Trophoblast cell (in vitro differentiated cells and primary cell): Measurements from ENCODE around the gene CMTM6.
A peak's percentile ranks its signal among the peaks of the same experiment; 100 is the strongest.
"Not testable (repeated sequence)": the region's sequence is repeated elsewhere in the genome, so short reads cannot be mapped to it uniquely, and the experiment has no call there.

ENCODE experiments used
- DNase-seq, 2 donors: peaks; one replicate each; pipeline ENCODE4 v3.0.0-alpha.2; 2016
- H2AFZ ChIP-seq: 2 replicates; pipeline ENCODE4 v1.6.1; 2013; ENCODE audit warnings: low read length, moderate library complexity, mild to moderate bottlenecking; ENCODE audit not compliant: insufficient read depth, poor library complexity
- H2AK5ac ChIP-seq: 2 replicates; pipeline ENCODE4 v1.6.1; 2013; ENCODE audit warnings: mild to moderate bottlenecking, low read length
- H2BK120ac ChIP-seq: 2 replicates; pipeline ENCODE4 v1.6.1; 2013; ENCODE audit warnings: low read length, mild to moderate bottlenecking, moderate library complexity; ENCODE audit not compliant: insufficient read depth, poor library complexity
- H2BK12ac ChIP-seq: 2 replicates; pipeline ENCODE4 v1.6.1; 2013; ENCODE audit warnings: mild to moderate bottlenecking, low read length, moderate library complexity
- H2BK5ac ChIP-seq: 2 replicates; pipeline ENCODE4 v1.6.1; 2013; ENCODE audit warnings: low read length, low read depth, moderate library complexity, mild to moderate bottlenecking; ENCODE audit not compliant: poor library complexity
- H3K14ac ChIP-seq: 2 replicates; pipeline ENCODE4 v1.6.1; 2013; ENCODE audit warnings: mild to moderate bottlenecking, low read length
- H3K18ac ChIP-seq: 2 replicates; pipeline ENCODE4 v1.6.1; 2013; ENCODE audit warnings: mild to moderate bottlenecking, low read length
- H3K23ac ChIP-seq: 2 replicates; pipeline ENCODE4 v1.6.1; 2013; ENCODE audit warnings: low read length
- H3K27ac ChIP-seq: 2 replicates; pipeline ENCODE4 v1.5.1; 2013; ENCODE audit warnings: low read depth, mild to moderate bottlenecking, inconsistent platforms, low read length, moderate library complexity
- H3K27me3 ChIP-seq: 2 replicates; pipeline ENCODE4 v1.6.1; 2013; ENCODE audit warnings: inconsistent platforms, mild to moderate bottlenecking, low read length, moderate library complexity; ENCODE audit not compliant: insufficient read depth
- H3K36me3 ChIP-seq, 2 experiments: 1 replicate in 1 of 2; 2 replicates in 1 of 2; pipeline ENCODE4 v1.6.1; 2013; ENCODE audit warnings: low read length in 2 of 2, mild to moderate bottlenecking in 2 of 2, moderate library complexity in 1 of 2; ENCODE audit not compliant: insufficient read depth in 2 of 2, control insufficient read depth in 1 of 2
- H3K4ac ChIP-seq: 2 replicates; pipeline ENCODE4 v1.6.1; 2013; ENCODE audit warnings: low read depth, mild to moderate bottlenecking, low read length, moderate library complexity
- H3K4me1 ChIP-seq, 2 experiments: 1 replicate in 1 of 2; 2 replicates in 1 of 2; pipeline ENCODE4 v1.6.1; 2013; ENCODE audit warnings: low read length in 2 of 2, mild to moderate bottlenecking in 2 of 2, moderate library complexity in 1 of 2; ENCODE audit not compliant: insufficient read depth in 2 of 2, control insufficient read depth in 1 of 2
- H3K4me2 ChIP-seq: 2 replicates; pipeline ENCODE4 v1.6.1; 2013; ENCODE audit warnings: inconsistent platforms, mild to moderate bottlenecking, low read length, moderate library complexity
- H3K4me3 ChIP-seq: 2 replicates; pipeline ENCODE4 v1.5.1; 2013; ENCODE audit warnings: mild to moderate bottlenecking, low read depth, low read length, inconsistent platforms
- H3K79me1 ChIP-seq: one replicate; pipeline ENCODE4 v1.6.1; 2013; ENCODE audit warnings: low read length
- H3K79me2 ChIP-seq: 2 replicates; pipeline ENCODE4 v1.6.1; 2013; ENCODE audit warnings: low read length, mild to moderate bottlenecking; ENCODE audit not compliant: control insufficient read depth, insufficient read depth, poor library complexity
- H3K9ac ChIP-seq: 2 replicates; pipeline ENCODE4 v1.6.1; 2013; ENCODE audit warnings: mild to moderate bottlenecking, low read length
- H3K9me3 ChIP-seq: 2 replicates; pipeline ENCODE4 v1.6.1; 2013; ENCODE audit warnings: low read depth, mild to moderate bottlenecking, control low read depth, inconsistent platforms, low read length; ENCODE audit not compliant: insufficient read depth
- H4K12ac ChIP-seq: 2 replicates; pipeline ENCODE4 v1.6.1; 2013; ENCODE audit warnings: low read depth, mild to moderate bottlenecking, low read length, moderate library complexity
- H4K8ac ChIP-seq: 2 replicates; pipeline ENCODE4 v1.6.1; 2013; ENCODE audit warnings: low read depth, mild to moderate bottlenecking, low read length, moderate library complexity
- H4K91ac ChIP-seq: one replicate; pipeline ENCODE4 v1.6.1; 2013; ENCODE audit warnings: low read depth, mild to moderate bottlenecking, low read length, moderate library complexity
- WGBS: extraction: QIAGEN DNeasy Blood & Tissue Kit; methylation state at CpG from one replicate; pipeline ENCODE4 v1.1.7; 2013; ENCODE audit warnings: missing lambda C conversion rate; ENCODE audit not compliant: insufficient read length, insufficient coverage; ENCODE audit errors: extremely low coverage; 5-methylcytosine and 5-hydroxymethylcytosine counted together

The CMTM6 gene

DNA sequence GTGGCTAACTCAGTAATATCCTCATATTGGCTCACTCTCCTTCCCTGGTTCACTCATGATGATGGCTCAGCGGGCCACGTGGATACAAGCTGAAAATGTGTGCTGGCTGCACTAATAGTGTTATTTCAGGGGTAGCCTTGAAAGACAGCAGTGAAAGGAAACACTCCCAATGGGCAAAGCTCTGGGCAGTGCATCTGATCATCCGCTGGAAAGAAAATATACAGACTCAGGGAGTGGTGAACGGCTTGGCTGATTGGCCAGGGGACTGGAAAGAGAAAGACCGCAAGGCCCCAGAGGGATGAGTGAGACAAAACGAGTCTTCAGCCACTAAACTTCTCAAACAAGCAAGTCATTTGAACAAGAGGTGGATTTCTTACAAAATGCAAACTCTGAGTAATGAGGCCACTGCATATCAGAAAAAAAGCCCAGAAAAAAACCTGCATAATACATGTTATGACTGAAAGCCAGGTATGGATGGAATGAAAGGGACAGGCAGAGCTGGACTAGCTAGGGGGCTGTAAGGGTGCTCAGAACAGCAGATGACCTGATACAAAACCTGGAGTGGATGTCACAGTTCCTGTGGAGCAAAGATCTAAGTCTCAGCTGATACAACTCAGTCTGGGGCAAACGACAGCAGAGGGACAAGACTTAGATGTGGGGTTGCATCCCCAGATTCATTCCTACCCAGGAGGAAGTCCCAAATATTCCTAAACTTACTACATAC is 33.3 kb downstream of the CMTM6 start:
- Histone ChIP-seq H3K23ac (no peak overlapping the region), H3K27me3 (no peaks in the 10 kb centered on the region), H2BK5ac (no peak overlapping the region), H3K79me1 (no peaks in the 10 kb centered on the region), H3K79me2 (no peaks in the 10 kb centered on the region), H2BK120ac (no peak overlapping the region), H3K36me3 (peaks cover 0 to 4% of the 10 kb centered on the region in 2 experiments), H2BK12ac (no peak overlapping the region), H4K8ac (no peak overlapping the region), H3K4me1 (peaks cover 10 to 18% of the 10 kb centered on the region in 2 experiments), H3K4ac (no peak overlapping the region), H2AK5ac (no peak overlapping the region), H3K9me3 (peaks cover 2% of the 10 kb centered on the region), H3K4me2 (no peak overlapping the region), H3K9ac (no peak overlapping the region), H3K4me3 (no peak overlapping the region), H4K12ac (no peak overlapping the region), H3K27ac (no peak overlapping the region), H2AFZ (no peak overlapping the region), H4K91ac (no peak overlapping the region), H3K14ac (no peak overlapping the region), H3K18ac (no peak overlapping the region)
- peak; percentile 35 to 75 for DNase-seq
- no CpG with 5 or more reads among the region's 7 CpGs for WGBS

DNA sequence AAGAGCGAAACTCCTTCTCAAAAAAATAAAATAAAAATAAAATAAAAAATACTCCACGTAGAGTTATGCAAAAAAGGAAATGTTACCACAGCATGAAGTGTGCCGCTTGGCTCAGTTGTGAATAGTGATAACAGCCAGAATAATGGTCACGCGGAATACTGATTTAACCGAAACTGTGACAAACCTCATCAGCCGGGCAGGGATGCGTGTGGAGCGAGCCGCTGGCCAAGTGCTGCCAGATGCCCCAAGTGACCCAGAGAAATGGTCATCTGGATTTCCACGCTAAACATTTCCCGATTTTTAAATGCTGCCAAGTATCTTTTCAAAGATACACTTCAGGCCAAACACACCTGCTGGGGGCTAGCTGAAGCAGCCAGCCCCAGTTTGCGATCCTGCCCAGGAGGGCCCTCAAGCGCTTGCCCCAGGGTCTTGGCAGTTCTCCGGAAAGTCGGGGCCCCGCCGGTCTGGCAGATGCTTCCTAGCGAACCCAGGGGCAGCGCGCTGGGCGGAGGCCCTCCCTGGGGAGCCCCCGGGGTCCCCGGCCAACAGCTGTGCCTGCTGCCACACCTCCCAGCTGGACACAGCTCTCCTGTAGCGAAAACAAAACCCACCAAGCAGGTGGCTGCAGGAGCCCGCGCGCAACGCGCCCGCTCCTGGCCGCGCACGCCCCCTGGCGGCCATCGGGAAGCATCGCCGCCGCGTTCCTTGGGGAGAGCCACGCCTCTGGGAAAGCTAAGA is 35.1 kb downstream of the CMTM6 start:
- no peak overlapping the region for H4K12ac ChIP-seq
- H2AFZ ChIP-seq = no peak overlapping the region
- peaks cover 2% of the 10 kb centered on the region for H3K9me3 ChIP-seq
- H3K14ac ChIP-seq = no peak overlapping the region
- H2AK5ac ChIP-seq = no peak overlapping the region
- H3K4me3 ChIP-seq = no peak overlapping the region
- H3K79me2 ChIP-seq = no peaks in the 10 kb centered on the region
- no peak overlapping the region for H3K18ac ChIP-seq
- H4K8ac ChIP-seq = no peak overlapping the region
- peak overlapping the region; percentile 34 for H2BK12ac ChIP-seq
- no CpG with 5 or more reads among the region's 41 CpGs for WGBS
- peaks cover 10 to 18% of the 10 kb centered on the region in 2 experiments for H3K4me1 ChIP-seq
- no peak overlapping the region for H3K9ac ChIP-seq
- H3K27ac ChIP-seq = no peak overlapping the region
- no peaks in the 10 kb centered on the region for H3K79me1 ChIP-seq
- H3K36me3 ChIP-seq = peaks cover 0 to 4% of the 10 kb centered on the region in 2 experiments
- H2BK5ac ChIP-seq = no peak overlapping the region
- H3K23ac ChIP-seq = no peak overlapping the region
- peak overlapping the region; percentile 54 for H3K4me2 ChIP-seq
- no peak overlapping the region for H3K4ac ChIP-seq
- DNase-seq = peak; percentile 61 to 91
- no peak overlapping the region for H2BK120ac ChIP-seq
- H4K91ac ChIP-seq = no peak overlapping the region
- H3K27me3 ChIP-seq = no peaks in the 10 kb centered on the region

DNA sequence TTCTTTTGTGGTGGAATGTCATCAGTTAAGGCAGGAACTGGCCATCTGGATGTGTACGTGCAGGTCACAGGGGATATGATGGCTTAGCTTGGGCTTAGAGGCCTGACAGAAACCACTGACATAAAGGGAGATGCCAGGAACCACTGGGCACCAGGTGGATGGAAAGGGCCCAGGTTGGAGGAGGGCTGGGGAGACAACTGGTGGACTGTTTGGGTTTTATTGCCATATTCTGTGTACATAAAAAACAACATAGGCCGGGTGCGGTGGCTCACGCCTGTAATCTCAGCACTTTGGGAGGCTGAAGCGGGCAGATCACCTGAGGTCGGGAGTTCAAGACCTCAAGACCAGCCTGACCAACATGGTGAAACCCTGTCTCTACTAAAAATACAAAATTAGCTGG is 35.8 kb downstream of the CMTM6 start:
- H3K4ac ChIP-seq = not testable (repeated sequence)
- no CpG with 5 or more reads among the region's 6 CpGs for WGBS
- peaks cover 10 to 18% of the 10 kb centered on the region in 2 experiments for H3K4me1 ChIP-seq

DNA sequence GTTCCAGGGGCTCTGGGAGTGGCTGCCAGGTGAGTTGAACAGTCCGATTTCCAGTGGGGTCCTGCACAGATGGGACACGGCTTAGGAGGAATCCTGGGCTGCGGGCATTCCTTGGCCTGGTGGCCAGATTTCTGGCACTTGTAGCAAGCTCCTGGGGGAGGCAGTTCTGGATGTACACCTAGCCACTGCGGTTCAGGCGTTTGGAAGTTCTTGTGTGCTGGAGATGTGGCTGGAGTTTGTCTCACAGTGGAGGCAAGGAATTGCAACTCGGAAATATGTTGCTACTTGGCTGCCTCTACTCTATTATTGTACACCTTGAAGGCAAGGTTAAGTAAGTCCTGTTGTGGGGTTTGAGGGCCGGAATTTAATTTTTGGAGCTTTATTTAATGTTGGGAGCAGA is 37.9 kb downstream of the CMTM6 start:
- H3K4me1 ChIP-seq = peaks cover 10 to 19% of the 10 kb centered on the region in 2 experiments
- H2BK5ac ChIP-seq, H3K79me1 ChIP-seq, H2AK5ac ChIP-seq, H3K4me3 ChIP-seq, H3K27ac ChIP-seq, H3K4me2 ChIP-seq, H4K12ac ChIP-seq, H2BK12ac ChIP-seq, H2AFZ ChIP-seq, DNase-seq, H3K4ac ChIP-seq, H3K27me3 ChIP-seq, H3K18ac ChIP-seq, H3K14ac ChIP-seq, H3K36me3 ChIP-seq, H4K8ac ChIP-seq, H3K9me3 ChIP-seq, H3K9ac ChIP-seq, H2BK120ac ChIP-seq, H3K23ac ChIP-seq, H3K79me2 ChIP-seq, H4K91ac ChIP-seq: not testable (repeated sequence)
- WGBS = no CpG with 5 or more reads among the region's 7 CpGs

More for the DNA sequence above, 35.8 kb downstream of the CMTM6 start:
- not testable (repeated sequence) for H4K12ac ChIP-seq, DNase-seq, H3K9me3 ChIP-seq, H3K79me1 ChIP-seq, H4K91ac ChIP-seq, H3K36me3 ChIP-seq, H2BK12ac ChIP-seq, H3K27me3 ChIP-seq, H3K9ac ChIP-seq, H3K79me2 ChIP-seq, H4K8ac ChIP-seq, H3K27ac ChIP-seq, H2AFZ ChIP-seq, H2BK5ac ChIP-seq, H2AK5ac ChIP-seq, H3K23ac ChIP-seq, H3K18ac ChIP-seq, H2BK120ac ChIP-seq, H3K4me3 ChIP-seq, H3K4me2 ChIP-seq, H3K14ac ChIP-seq
